Measurements from ENCODE around the gene SORT1. TPM values are rescaled to one million over a fixed set of nuclear protein-coding genes. Genes with fewer than 3 reads are reported as not detected.

The SORT1 gene
- total and polyA plus RNA-seq, 4 donors, result 1.0 to 10.6 (median 3.4) TPM

DNA sequence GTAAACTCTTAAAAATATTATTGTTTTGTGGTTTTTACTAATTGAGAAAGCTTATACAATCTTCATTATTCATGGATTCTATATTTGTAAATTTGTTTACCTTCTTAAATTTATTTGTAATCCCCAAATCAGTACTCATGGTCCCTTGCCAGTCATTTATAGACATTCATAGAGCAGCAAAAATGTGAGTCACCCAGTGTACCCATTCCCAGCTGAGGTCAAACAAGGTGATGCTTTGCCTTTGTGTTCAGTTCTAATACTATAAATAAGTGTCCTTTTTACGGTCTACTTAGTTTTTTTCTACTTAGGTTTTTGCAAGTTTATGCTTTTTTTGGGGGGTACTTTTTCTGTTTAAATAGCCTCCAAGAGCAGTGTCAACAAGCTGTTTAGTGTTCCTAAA is 36.1 kb downstream of the SORT1 start:
- whole genome bisulfite sequencing, result 82% methylated on average over 1 of the region's 1 CpG
- H3K4me3 ChIP-seq (ENCODE audit: low read depth in 1 of 3, low read length in 3 of 3), result no peak overlapping the region
- TF ChIP-seq, protein P1, sequence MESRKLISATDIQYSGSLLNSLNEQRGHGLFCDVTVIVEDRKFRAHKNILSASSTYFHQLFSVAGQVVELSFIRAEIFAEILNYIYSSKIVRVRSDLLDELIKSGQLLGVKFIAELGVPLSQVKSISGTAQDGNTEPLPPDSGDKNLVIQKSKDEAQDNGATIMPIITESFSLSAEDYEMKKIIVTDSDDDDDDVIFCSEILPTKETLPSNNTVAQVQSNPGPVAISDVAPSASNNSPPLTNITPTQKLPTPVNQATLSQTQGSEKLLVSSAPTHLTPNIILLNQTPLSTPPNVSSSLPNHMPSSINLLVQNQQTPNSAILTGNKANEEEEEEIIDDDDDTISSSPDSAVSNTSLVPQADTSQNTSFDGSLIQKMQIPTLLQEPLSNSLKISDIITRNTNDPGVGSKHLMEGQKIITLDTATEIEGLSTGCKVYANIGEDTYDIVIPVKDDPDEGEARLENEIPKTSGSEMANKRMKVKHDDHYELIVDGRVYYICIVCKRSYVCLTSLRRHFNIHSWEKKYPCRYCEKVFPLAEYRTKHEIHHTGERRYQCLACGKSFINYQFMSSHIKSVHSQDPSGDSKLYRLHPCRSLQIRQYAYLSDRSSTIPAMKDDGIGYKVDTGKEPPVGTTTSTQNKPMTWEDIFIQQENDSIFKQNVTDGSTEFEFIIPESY (IDR thresholded peaks at IDR 0.05), result no peak
- TF ChIP-seq GABPA (IDR thresholded peaks at IDR 0.05 in 1 of 2, conservative IDR thresholded peaks at IDR 0.05 in 1 of 2), result no peak
- no peak for TF ChIP-seq YY1 (IDR thresholded peaks at IDR 0.05)
- no peak for TF ChIP-seq RAD21 (IDR thresholded peaks at IDR 0.05)
- TF ChIP-seq, protein P2, sequence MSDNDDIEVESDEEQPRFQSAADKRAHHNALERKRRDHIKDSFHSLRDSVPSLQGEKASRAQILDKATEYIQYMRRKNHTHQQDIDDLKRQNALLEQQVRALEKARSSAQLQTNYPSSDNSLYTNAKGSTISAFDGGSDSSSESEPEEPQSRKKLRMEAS (IDR thresholded peaks at IDR 0.05), result no peak

DNA sequence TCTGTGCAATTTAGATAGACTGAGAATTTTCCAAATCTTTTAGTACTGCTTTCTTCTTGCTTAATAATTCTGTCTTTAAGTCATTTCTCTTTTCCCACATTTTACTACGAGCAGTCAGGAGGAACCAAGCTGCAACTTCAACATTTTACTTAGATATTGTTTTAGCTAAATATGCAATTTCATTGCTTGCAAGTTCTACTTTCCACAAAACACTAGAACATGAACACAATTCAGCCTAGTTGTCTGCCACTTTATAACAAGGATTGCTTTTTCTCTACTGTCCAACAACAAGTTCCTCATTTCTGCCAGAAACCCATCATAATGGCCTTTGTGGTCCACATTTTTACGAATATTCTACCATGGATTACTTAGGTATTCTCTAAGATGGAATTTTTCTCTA is 36.6 kb downstream of the SORT1 start:
- Histone ChIP-seq H3K27ac (ENCODE audit: low read depth in 1 of 2, low read length in 2 of 2) (no peak overlapping the region), H3K9me3 (ENCODE audit: control insufficient read depth in 4 of 4, low read length in 3 of 4) (no peaks in the 10 kb centered on the region), H3K4me1 (ENCODE audit: control insufficient read depth in 4 of 4, insufficient read depth in 4 of 4, low read length in 3 of 4) (peaks cover 0 to 3% (median 0%) of the 10 kb centered on the region in 4 donors), H3K36me3 (ENCODE audit: control insufficient read depth in 4 of 4, insufficient read depth in 3 of 4, low read depth in 1 of 4, low read length in 3 of 4) (no peaks in the 10 kb centered on the region), H3K9ac (ENCODE audit: low read depth in 1 of 2, low read length in 2 of 2) (no peak overlapping the region), H3K4me3 (ENCODE audit: low read depth in 1 of 3, low read length in 3 of 3) (no peak overlapping the region), H3K27me3 (ENCODE audit: control insufficient read depth in 4 of 4, insufficient read depth in 4 of 4, low read length in 3 of 4) (no peaks in the 10 kb centered on the region)
- TF ChIP-seq, protein P3, sequence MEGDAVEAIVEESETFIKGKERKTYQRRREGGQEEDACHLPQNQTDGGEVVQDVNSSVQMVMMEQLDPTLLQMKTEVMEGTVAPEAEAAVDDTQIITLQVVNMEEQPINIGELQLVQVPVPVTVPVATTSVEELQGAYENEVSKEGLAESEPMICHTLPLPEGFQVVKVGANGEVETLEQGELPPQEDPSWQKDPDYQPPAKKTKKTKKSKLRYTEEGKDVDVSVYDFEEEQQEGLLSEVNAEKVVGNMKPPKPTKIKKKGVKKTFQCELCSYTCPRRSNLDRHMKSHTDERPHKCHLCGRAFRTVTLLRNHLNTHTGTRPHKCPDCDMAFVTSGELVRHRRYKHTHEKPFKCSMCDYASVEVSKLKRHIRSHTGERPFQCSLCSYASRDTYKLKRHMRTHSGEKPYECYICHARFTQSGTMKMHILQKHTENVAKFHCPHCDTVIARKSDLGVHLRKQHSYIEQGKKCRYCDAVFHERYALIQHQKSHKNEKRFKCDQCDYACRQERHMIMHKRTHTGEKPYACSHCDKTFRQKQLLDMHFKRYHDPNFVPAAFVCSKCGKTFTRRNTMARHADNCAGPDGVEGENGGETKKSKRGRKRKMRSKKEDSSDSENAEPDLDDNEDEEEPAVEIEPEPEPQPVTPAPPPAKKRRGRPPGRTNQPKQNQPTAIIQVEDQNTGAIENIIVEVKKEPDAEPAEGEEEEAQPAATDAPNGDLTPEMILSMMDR (IDR thresholded peaks at IDR 0.05; ENCODE audit: low read depth, low read length, missing input control), result no peak
- TF ChIP-seq, protein P4, sequence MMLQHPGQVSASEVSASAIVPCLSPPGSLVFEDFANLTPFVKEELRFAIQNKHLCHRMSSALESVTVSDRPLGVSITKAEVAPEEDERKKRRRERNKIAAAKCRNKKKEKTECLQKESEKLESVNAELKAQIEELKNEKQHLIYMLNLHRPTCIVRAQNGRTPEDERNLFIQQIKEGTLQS (IDR thresholded peaks at IDR 0.05), result no peak
- WGBS, result 82% methylated on average over 2 of the region's 2 CpGs
- DNase-seq (ENCODE audit: low spot score), result no peak

More for the DNA sequence above, 36.1 kb downstream of the SORT1 start:
- H3K9me3 ChIP-seq (ENCODE audit: control insufficient read depth in 4 of 4, low read length in 3 of 4), result no peaks in the 10 kb centered on the region
- no peak for DNase-seq (ENCODE audit: low spot score)
- no peak overlapping the region for H3K27ac ChIP-seq (ENCODE audit: low read depth in 1 of 2, low read length in 2 of 2)
- no peaks in the 10 kb centered on the region for H3K27me3 ChIP-seq (ENCODE audit: control insufficient read depth in 4 of 4, insufficient read depth in 4 of 4, low read length in 3 of 4)
- no peak overlapping the region for H3K9ac ChIP-seq (ENCODE audit: low read depth in 1 of 2, low read length in 2 of 2)
- H3K4me1 ChIP-seq (ENCODE audit: control insufficient read depth in 4 of 4, insufficient read depth in 4 of 4, low read length in 3 of 4), result peaks cover 0 to 3% (median 0%) of the 10 kb centered on the region in 4 donors
- H3K36me3 ChIP-seq (ENCODE audit: control insufficient read depth in 4 of 4, insufficient read depth in 3 of 4, low read depth in 1 of 4, low read length in 3 of 4), result no peaks in the 10 kb centered on the region

DNA sequence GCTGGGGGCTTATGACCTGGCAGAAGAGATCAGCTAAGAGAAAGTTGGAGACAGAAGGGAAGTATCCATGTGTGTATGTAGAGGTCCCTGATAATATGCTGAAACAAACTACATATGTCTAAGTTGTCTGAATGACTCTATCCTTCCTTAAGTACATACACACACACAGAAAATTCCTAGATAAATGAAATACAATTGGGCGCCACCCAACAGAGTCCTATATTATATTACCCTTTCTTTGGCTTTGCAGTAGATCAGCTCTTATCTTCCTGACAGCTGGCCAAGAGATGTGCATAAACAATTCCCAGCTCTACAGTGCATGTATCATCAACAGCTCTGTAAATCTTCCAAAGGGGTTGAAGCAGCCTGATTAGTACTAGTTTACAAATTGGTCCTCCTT is 40.1 kb downstream of the SORT1 start:
- no peaks in the 10 kb centered on the region for H3K9me3 ChIP-seq (ENCODE audit: control insufficient read depth in 4 of 4, low read length in 3 of 4)
- TF ChIP-seq SP1 (IDR thresholded peaks at IDR 0.05) (no peak), RAD21 (IDR thresholded peaks at IDR 0.05) (no peak), GABPA (IDR thresholded peaks at IDR 0.05 in 1 of 2, conservative IDR thresholded peaks at IDR 0.05 in 1 of 2) (no peak), HNF4G (IDR thresholded peaks at IDR 0.05) (no peak), HNF4A (conservative IDR thresholded peaks at IDR 0.05) (no peak), FOXA1 (IDR thresholded peaks at IDR 0.05) (no peak), NR2F2 (IDR thresholded peaks at IDR 0.05) (no peak), FOXA2 (IDR thresholded peaks at IDR 0.05) (no peak)
- TF ChIP-seq, protein P5, sequence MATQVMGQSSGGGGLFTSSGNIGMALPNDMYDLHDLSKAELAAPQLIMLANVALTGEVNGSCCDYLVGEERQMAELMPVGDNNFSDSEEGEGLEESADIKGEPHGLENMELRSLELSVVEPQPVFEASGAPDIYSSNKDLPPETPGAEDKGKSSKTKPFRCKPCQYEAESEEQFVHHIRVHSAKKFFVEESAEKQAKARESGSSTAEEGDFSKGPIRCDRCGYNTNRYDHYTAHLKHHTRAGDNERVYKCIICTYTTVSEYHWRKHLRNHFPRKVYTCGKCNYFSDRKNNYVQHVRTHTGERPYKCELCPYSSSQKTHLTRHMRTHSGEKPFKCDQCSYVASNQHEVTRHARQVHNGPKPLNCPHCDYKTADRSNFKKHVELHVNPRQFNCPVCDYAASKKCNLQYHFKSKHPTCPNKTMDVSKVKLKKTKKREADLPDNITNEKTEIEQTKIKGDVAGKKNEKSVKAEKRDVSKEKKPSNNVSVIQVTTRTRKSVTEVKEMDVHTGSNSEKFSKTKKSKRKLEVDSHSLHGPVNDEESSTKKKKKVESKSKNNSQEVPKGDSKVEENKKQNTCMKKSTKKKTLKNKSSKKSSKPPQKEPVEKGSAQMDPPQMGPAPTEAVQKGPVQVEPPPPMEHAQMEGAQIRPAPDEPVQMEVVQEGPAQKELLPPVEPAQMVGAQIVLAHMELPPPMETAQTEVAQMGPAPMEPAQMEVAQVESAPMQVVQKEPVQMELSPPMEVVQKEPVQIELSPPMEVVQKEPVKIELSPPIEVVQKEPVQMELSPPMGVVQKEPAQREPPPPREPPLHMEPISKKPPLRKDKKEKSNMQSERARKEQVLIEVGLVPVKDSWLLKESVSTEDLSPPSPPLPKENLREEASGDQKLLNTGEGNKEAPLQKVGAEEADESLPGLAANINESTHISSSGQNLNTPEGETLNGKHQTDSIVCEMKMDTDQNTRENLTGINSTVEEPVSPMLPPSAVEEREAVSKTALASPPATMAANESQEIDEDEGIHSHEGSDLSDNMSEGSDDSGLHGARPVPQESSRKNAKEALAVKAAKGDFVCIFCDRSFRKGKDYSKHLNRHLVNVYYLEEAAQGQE (IDR thresholded peaks at IDR 0.05), result no peak
- TF ChIP-seq, protein P1 (IDR thresholded peaks at IDR 0.05), result no peak
- TF ChIP-seq, protein P3 (IDR thresholded peaks at IDR 0.05; ENCODE audit: low read depth, low read length, missing input control), result no peak
- TF ChIP-seq, protein P2 (IDR thresholded peaks at IDR 0.05), result no peak

More for the DNA sequence above, 40.1 kb downstream of the SORT1 start:
- H3K27ac ChIP-seq (ENCODE audit: low read depth in 1 of 2, low read length in 2 of 2), result no peak overlapping the region
- H3K4me3 ChIP-seq (ENCODE audit: low read depth in 1 of 3, low read length in 3 of 3), result no peak overlapping the region
- no peak for DNase-seq (ENCODE audit: low spot score)
- H3K27me3 ChIP-seq (ENCODE audit: control insufficient read depth in 4 of 4, insufficient read depth in 4 of 4, low read length in 3 of 4), result no peaks in the 10 kb centered on the region
- no peak overlapping the region for H3K9ac ChIP-seq (ENCODE audit: low read depth in 1 of 2, low read length in 2 of 2)
- H3K4me1 ChIP-seq (ENCODE audit: control insufficient read depth in 4 of 4, insufficient read depth in 4 of 4, low read length in 3 of 4), result no peaks in the 10 kb centered on the region
- 84% methylated on average over 1 of the region's 1 CpG for WGBS
- H3K36me3 ChIP-seq (ENCODE audit: control insufficient read depth in 4 of 4, insufficient read depth in 3 of 4, low read depth in 1 of 4, low read length in 3 of 4), result no peaks in the 10 kb centered on the region

All from liver (tissue), 9 donors.